GM12878 (cell line): Measurements from ENCODE around the gene PARP6. TPM values are rescaled to one million over a fixed set of nuclear protein-coding genes. Genes with fewer than 3 reads are reported as not detected.

Experiments used
- ATAC-seq: fragments of 200-7000 bp; cut with Tn5 transposase; 3 replicates; pipeline ENCODE4 v1.9.1; 2020; ENCODE audit warnings: mild to moderate bottlenecking, moderate library complexity
- BruUV-seq: library from RNA; stranded (reverse); fragments of 400-500 nt; replicated peaks from 2 replicates; lab custom pipeline; 2021; lab: Mats Ljungman, UMichigan
- CTCF ChIA-PET: fragments of 300-600 bp; sonication (Branson Sonifier 250); formaldehyde crosslinking; extraction: SDS; loops from one replicate; lab custom pipeline; 2021; ENCODE audit warnings: inconsistent platforms; lab: Yijun Ruan, JAX
- POLR2A ChIA-PET: fragments of 350-600 bp; formaldehyde crosslinking; extraction: SDS; loops from one replicate; lab custom pipeline; 2021; ENCODE audit warnings: inconsistent platforms; lab: Charles Lee
- RAD21 ChIA-PET: fragments of 300-600 bp; sonication (Branson Sonifier 250); formaldehyde crosslinking; loops from one replicate; lab custom pipeline; 2023; ENCODE audit warnings: antibody characterized with exemption; ENCODE audit not compliant: unreplicated experiment; lab: Charles Lee
- SMC1A ChIA-PET: fragments of 300-600 bp; sonication (Branson Sonifier 250); formaldehyde crosslinking; loops from one replicate; lab custom pipeline; 2023; ENCODE audit not compliant: unreplicated experiment, uncharacterized antibody; lab: Charles Lee
- DNase-seq: peaks from one replicate; pipeline ENCODE4 v3.0.0-alpha.2; 2011; ENCODE audit warnings: low read depth, low spot score
- FAIRE-seq: peaks from 3 replicates; lab custom pipeline; 2011; peaks lifted over from hg19 to GRCh38; lab: Jason Lieb, UNC
- H2AFZ ChIP-seq: 2 replicates; pipeline ENCODE4 v1.6.0; 2011; ENCODE audit warnings: low read depth, low read length, control low read depth; ENCODE audit not compliant: control insufficient read depth
- H3K27ac ChIP-seq: 2 replicates; pipeline ENCODE4 v1.5.1; 2011; ENCODE audit warnings: control low read depth; ENCODE audit not compliant: control insufficient read depth, insufficient read depth
- H3K27me3 ChIP-seq, 2 experiments: replicated peaks in 1 of 2; 2 replicates each; pipeline versions ENCODE4 v1.6.0 to v1.6.1; 2011; ENCODE audit warnings: low read length in 1 of 2; ENCODE audit not compliant: control insufficient read depth in 2 of 2, insufficient read depth in 2 of 2
- H3K36me3 ChIP-seq, 2 experiments: 2 replicates each; pipeline ENCODE4 v1.5.1; 2011; ENCODE audit warnings: low read length in 1 of 2; ENCODE audit not compliant: control insufficient read depth in 2 of 2, insufficient read depth in 2 of 2
- H3K4me1 ChIP-seq: 2 replicates; pipeline ENCODE4 v1.6.1; 2011; ENCODE audit warnings: mild to moderate bottlenecking, low read length, moderate library complexity, mixed read lengths; ENCODE audit not compliant: control insufficient read depth, insufficient read depth
- H3K4me2 ChIP-seq: 2 replicates; pipeline ENCODE4 v1.6.0; 2011; ENCODE audit warnings: control low read depth; ENCODE audit not compliant: control insufficient read depth, insufficient read depth
- H3K4me3 ChIP-seq: fragments of 200-600 bp; sonication (generic); 2 replicates; pipeline ENCODE4 v1.5.1; 2016
- H3K79me2 ChIP-seq: 2 replicates; pipeline ENCODE4 v1.6.0; 2011; ENCODE audit warnings: low read length; ENCODE audit not compliant: control insufficient read depth, insufficient read depth
- H3K9ac ChIP-seq: 2 replicates; pipeline ENCODE4 v1.8.0; 2011; ENCODE audit warnings: low read length, control low read depth, mixed read lengths; ENCODE audit not compliant: control insufficient read depth, insufficient read depth
- H3K9me3 ChIP-seq: replicated peaks from 3 replicates; pipeline ENCODE4 v1.5.1; 2011; ENCODE audit warnings: mild to moderate bottlenecking, low read length; ENCODE audit not compliant: control insufficient read depth, insufficient read depth
- H4K20me1 ChIP-seq: 2 replicates; pipeline ENCODE4 v1.6.0; 2011; ENCODE audit not compliant: control insufficient read depth, insufficient read depth
- CUX1 ChIP-seq: IDR thresholded peaks from 2 replicates; pipeline ENCODE4 v1.6.1; 2012; ENCODE audit warnings: improper control_type of control experiment, low read depth, low read length; ENCODE audit not compliant: insufficient replicate concordance
- EP300 ChIP-seq, 2 experiments: fragments of 150-350 bp in 1 of 2; IDR thresholded peaks; 2 replicates each; pipeline ENCODE4 v1.6.1; 2011 to 2012; ENCODE audit warnings: low read depth in 2 of 2, low read length in 2 of 2, borderline replicate concordance in 1 of 2, improper control_type of control experiment in 1 of 2, inconsistent platforms in 1 of 2; ENCODE audit not compliant: control insufficient read depth in 1 of 2
- FOS ChIP-seq: IDR thresholded peaks from 3 replicates; pipeline ENCODE4 v1.6.1; 2011; ENCODE audit warnings: borderline replicate concordance; ENCODE audit not compliant: insufficient read length; ENCODE audit errors: extremely low read depth
- GABPA ChIP-seq: IDR thresholded peaks from 2 replicates; pipeline ENCODE4 v1.6.1; 2014; ENCODE audit warnings: antibody characterized with exemption, low read depth, mild to moderate bottlenecking, inconsistent platforms
- HSF1 ChIP-seq: fragments of 150-350 bp; IDR thresholded peaks from 2 replicates; pipeline ENCODE4 v1.6.1; 2014; ENCODE audit warnings: mild to moderate bottlenecking, low read depth, low read length
- NFIC ChIP-seq: IDR thresholded peaks from 2 replicates; pipeline ENCODE4 v1.6.1; 2012; ENCODE audit warnings: low read depth, mild to moderate bottlenecking, inconsistent platforms, low read length, moderate library complexity
- RCOR1 ChIP-seq: conservative IDR thresholded peaks from 2 replicates; pipeline ENCODE4 v1.6.1; 2012; ENCODE audit warnings: low read depth, low read length, improper control_type of control experiment
- WGBS: methylation state at CpG from one replicate; pipeline ENCODE4 v1.1.6; 2016; ENCODE audit warnings: low lambda C conversion rate; ENCODE audit not compliant: insufficient replicate concordance, insufficient coverage; ENCODE audit errors: missing lambda C conversion rate; 5-methylcytosine and 5-hydroxymethylcytosine counted together
- in situ Hi-C: fragments of 300-500 bp; cut with MboI; formaldehyde crosslinking; loops from 9 replicates; pipeline ENCODE4 v1.14.3; 2018; ENCODE audit warnings: mixed read lengths
- intact Hi-C: fragments of 100-400 bp; cut with micrococcal nuclease; formaldehyde crosslinking; loops from one replicate; pipeline ENCODE4 v1.14.2; 2022; ENCODE audit not compliant: unreplicated experiment
- polyA plus RNA-seq, 11 experiments: library from polyadenylated mRNA; depleted of rRNA in 4 of 11; unstranded in 6 of 11; stranded (reverse) in 5 of 11; fragments of >200 nt; fragmentation: Nextera tagmentation in 4 of 11; fragmentation: Illumina TruSeq in 1 of 11; extraction: Ambion mirVana in 4 of 11; extraction: Trizol in 1 of 11; gene quantifications; 1 replicate in 1 of 11; 2 replicates in 10 of 11; pipeline versions ENCODE4 v1.2.1 to v1.2.3, GENCODE V29; 2011 to 2016; ENCODE audit warnings: inconsistent platforms in 2 of 11, missing spikeins in 2 of 11, low read depth in 1 of 11
- total RNA-seq, 4 experiments: library from RNA; depleted of rRNA in 3 of 4; stranded (reverse); fragments of >200 nt in 3 of 4; fragmentation: Illumina TruSeq in 1 of 4; extraction: Trizol in 1 of 4; gene quantifications; 2 replicates each; pipeline versions ENCODE4 v1.2.1 to v1.2.3, GENCODE V29; 2013 to 2021

Gene PARP6
- total and polyA plus RNA-seq, 10 of the 15 experiments (the other 5 are each of a cell fraction or from before 2014, with no cell fraction given) = 14.3 to 73.5 (median 26.9) TPM

- POLR2A ChIA-PET = no interaction called here
- H3K36me3 ChIP-seq = peaks cover 28 to 33% of the 10 kb centered on the region in 2 experiments
- WGBS = 91% methylated on average over 12 of the region's 13 CpGs
- no peak overlapping the region for H3K4me2 ChIP-seq
- H3K79me2 ChIP-seq = no peaks in the 10 kb centered on the region
- CTCF ChIA-PET = no interaction called here
- no peak for ATAC-seq
- BruUV-seq = no TSS peak
- H3K4me3 ChIP-seq = no peak overlapping the region
- in situ Hi-C loops (no loop called here), intact Hi-C loops (loop anchor here (5.0 kb wide), 1 partner anchor 91 kb away; no protein-coding TSS in a partner anchor)
- TF ChIP-seq CUX1 = no peak
- no peak for TF ChIP-seq RCOR1
- no peak for TF ChIP-seq HSF1
- no peak for TF ChIP-seq NFIC
- TF ChIP-seq EP300 (IDR thresholded peaks at IDR 0.05; ENCODE audit: borderline replicate concordance in 1 of 2, control insufficient read depth in 1 of 2, low read depth in 2 of 2, low read length in 2 of 2) = no peak
- TF ChIP-seq GABPA = no peak
- TF ChIP-seq FOS = no peak
- H3K9me3 ChIP-seq = no peaks in the 10 kb centered on the region
- no peak overlapping the region for H3K27ac ChIP-seq
- H2AFZ ChIP-seq = no peak overlapping the region
- peaks cover 2% of the 10 kb centered on the region; the same call in 1 of the 2 replicates for H4K20me1 ChIP-seq
- SMC1A ChIA-PET = no interaction called here
- no peaks in the 10 kb centered on the region; the same call in 1 of the 2 replicates for H3K4me1 ChIP-seq
- no peaks in the 10 kb centered on the region for H3K27me3 ChIP-seq
- FAIRE-seq = no peak
- RAD21 ChIA-PET = no interaction called here
- no peak for DNase-seq
- H3K9ac ChIP-seq = no peak overlapping the region
These were observed 75.8 kb downstream of the PARP6 start for GRCh38 chr15:72196409-72197040.
